HepG2 (cell line): ENCODE results near the gene EIF3L. TPM values are rescaled to one million over a fixed set of nuclear protein-coding genes. Genes with fewer than 3 reads are reported as not detected.

Experiments
- ARNT2 ChIP-seq: sonication (generic); formaldehyde crosslinking; IDR thresholded peaks from 2 replicates; pipeline ENCODE4 v1.8.0; 2022; ENCODE audit warnings: mild to moderate bottlenecking, low read depth, missing genetic modification reagents, moderate library complexity
- CENPX ChIP-seq: sonication (generic); formaldehyde crosslinking; IDR thresholded peaks from 2 replicates; pipeline ENCODE4 v1.9.0; 2021; ENCODE audit warnings: mild to moderate bottlenecking, missing genetic modification reagents, moderate library complexity
- CREM ChIP-seq, 2 experiments: sonication (generic) in 1 of 2; formaldehyde crosslinking in 1 of 2; IDR thresholded peaks; 2 replicates each; pipeline versions ENCODE4 v1.4.0 to v1.6.1; 2016 to 2020; ENCODE audit warnings: antibody characterized with exemption in 1 of 2, mild to moderate bottlenecking in 1 of 2, missing genetic modification reagents in 1 of 2
- DR1 ChIP-seq: sonication (generic); formaldehyde crosslinking; IDR thresholded peaks from 2 replicates; pipeline ENCODE4 v1.8.0; 2021; ENCODE audit warnings: mild to moderate bottlenecking, missing genetic modification reagents, inconsistent platforms
- EEA1 ChIP-seq: sonication (generic); formaldehyde crosslinking; IDR thresholded peaks from 2 replicates; pipeline ENCODE4 v1.5.1; 2020; ENCODE audit warnings: mild to moderate bottlenecking, missing genetic modification reagents, borderline replicate concordance
- EED ChIP-seq: sonication (generic); formaldehyde crosslinking; IDR thresholded peaks from 2 replicates; pipeline ENCODE4 v1.5.0; 2020; ENCODE audit warnings: mild to moderate bottlenecking, missing genetic modification reagents
- ELF1 ChIP-seq: sonication (generic); formaldehyde crosslinking; IDR thresholded peaks from 2 replicates; pipeline ENCODE4 v1.4.0; 2020; ENCODE audit warnings: missing genetic modification reagents
- FOXJ3 ChIP-seq: sonication (generic); formaldehyde crosslinking; IDR thresholded peaks from 2 replicates; pipeline ENCODE4 v1.4.0; 2020; ENCODE audit warnings: missing genetic modification reagents, mild to moderate bottlenecking, borderline replicate concordance
- GFI1 ChIP-seq: sonication (generic); formaldehyde crosslinking; IDR thresholded peaks from 2 replicates; pipeline ENCODE4 v1.5.0; 2020; ENCODE audit warnings: missing genetic modification reagents, mild to moderate bottlenecking, borderline replicate concordance
- HNRNPK ChIP-seq: fragments of 200-400 bp; formaldehyde crosslinking; IDR thresholded peaks from 2 replicates; pipeline ENCODE4 v1.6.1; 2018; ENCODE audit warnings: low read length, low read depth, moderate library complexity, mild to moderate bottlenecking; ENCODE audit not compliant: poor library complexity, severe bottlenecking
- KAT2B ChIP-seq: fragments of 150-350 bp; IDR thresholded peaks from 2 replicates; pipeline ENCODE4 v1.6.1; 2014; ENCODE audit warnings: low read depth, low read length, borderline replicate concordance
- RBM39 ChIP-seq: fragments of 200-400 bp; formaldehyde crosslinking; IDR thresholded peaks from one replicate; pipeline ENCODE4 v1.6.1; 2018; ENCODE audit warnings: antibody characterized with exemption, mild to moderate bottlenecking, low read depth, low read length; ENCODE audit not compliant: poor library complexity, severe bottlenecking
- RORA ChIP-seq: sonication (generic); formaldehyde crosslinking; IDR thresholded peaks from 2 replicates; pipeline ENCODE4 v1.5.0; 2020; ENCODE audit warnings: mild to moderate bottlenecking, missing genetic modification reagents, moderate library complexity
- RXRB ChIP-seq: IDR thresholded peaks from 2 replicates; pipeline ENCODE4 v1.6.1; 2016; ENCODE audit warnings: borderline replicate concordance, missing genetic modification reagents, missing compliant biosample characterization
- YEATS2 ChIP-seq: sonication (generic); formaldehyde crosslinking; IDR thresholded peaks from 2 replicates; pipeline ENCODE4 v1.4.0; 2020; ENCODE audit warnings: missing genetic modification reagents, borderline replicate concordance
- ZNF20 ChIP-seq: sonication (generic); formaldehyde crosslinking; IDR thresholded peaks from 2 replicates; pipeline ENCODE4 v1.4.0; 2020; ENCODE audit warnings: mild to moderate bottlenecking, moderate library complexity, missing genetic modification reagents
- ZNF230 ChIP-seq: sonication (generic); formaldehyde crosslinking; IDR thresholded peaks from 2 replicates; pipeline ENCODE4 v1.4.0; 2020; ENCODE audit warnings: mild to moderate bottlenecking, missing genetic modification reagents
- ZNF317 ChIP-seq: sonication (generic); formaldehyde crosslinking; IDR thresholded peaks from 2 replicates; pipeline ENCODE4 v1.5.0; 2020; ENCODE audit warnings: mild to moderate bottlenecking, missing genetic modification reagents
- ZNF484 ChIP-seq: sonication (generic); formaldehyde crosslinking; IDR thresholded peaks from 2 replicates; pipeline ENCODE4 v1.5.1; 2020; ENCODE audit warnings: mild to moderate bottlenecking, low read depth, missing genetic modification reagents, borderline replicate concordance
- ZNF501 ChIP-seq: sonication (generic); formaldehyde crosslinking; IDR thresholded peaks from 2 replicates; pipeline ENCODE4 v1.5.1; 2020; ENCODE audit warnings: mild to moderate bottlenecking, moderate library complexity, missing genetic modification reagents
- ZNF816 ChIP-seq: sonication (generic); formaldehyde crosslinking; IDR thresholded peaks from 2 replicates; pipeline ENCODE4 v1.8.0; 2022; ENCODE audit warnings: missing genetic modification reagents, mild to moderate bottlenecking, borderline replicate concordance
- ZNF850 ChIP-seq: sonication (generic); formaldehyde crosslinking; conservative IDR thresholded peaks from 2 replicates; pipeline ENCODE4 v1.9.0; 2021; ENCODE audit warnings: mild to moderate bottlenecking, missing genetic modification reagents
- polyA plus RNA-seq, 8 experiments: library from polyadenylated mRNA; depleted of rRNA in 3 of 8; stranded (reverse) in 7 of 8; unstranded in 1 of 8; fragments of >200 nt; fragmentation: Illumina TruSeq in 4 of 8; extraction: Trizol in 4 of 8; gene quantifications; 2 replicates each; pipeline versions ENCODE4 v1.2.1 to v1.2.3, GENCODE V29; 2011 to 2016; ENCODE audit warnings: low read depth in 4 of 8, missing spikeins in 1 of 8, mixed read lengths in 1 of 8; ENCODE audit not compliant: insufficient read depth in 1 of 8
- total RNA-seq, 5 experiments: library from RNA; depleted of rRNA; stranded (reverse); fragments of >200 nt; fragmentation: Illumina TruSeq; extraction: Trizol; gene quantifications; 2 replicates each; pipeline ENCODE4 v1.2.3, GENCODE V29; 2016; ENCODE audit warnings: low read depth in 1 of 5
- TF ChIP-seq, protein P1 (sequence below): IDR thresholded peaks from 2 replicates; pipeline ENCODE4 v1.6.1; 2012; ENCODE audit warnings: inconsistent platforms
- TF ChIP-seq, protein P2 (sequence below): sonication (generic); formaldehyde crosslinking; IDR thresholded peaks from 2 replicates; pipeline ENCODE4 v1.4.0; 2020; ENCODE audit warnings: missing genetic modification reagents
- TF ChIP-seq, protein P3 (sequence below): sonication (generic); IDR thresholded peaks from 2 replicates; pipeline ENCODE4 v1.6.1; 2016; ENCODE audit warnings: low read depth, borderline replicate concordance
- TF ChIP-seq, protein P4 (sequence below): sonication (generic); formaldehyde crosslinking; IDR thresholded peaks from 2 replicates; pipeline ENCODE4 v1.8.1; 2023; ENCODE audit warnings: mild to moderate bottlenecking, missing genetic modification reagents

Gene EIF3L
- total and polyA plus RNA-seq, 2 of the 13 experiments (the other 11 are each of a cell fraction or from before 2014, with no cell fraction given): 514 to 793 TPM

DNA sequence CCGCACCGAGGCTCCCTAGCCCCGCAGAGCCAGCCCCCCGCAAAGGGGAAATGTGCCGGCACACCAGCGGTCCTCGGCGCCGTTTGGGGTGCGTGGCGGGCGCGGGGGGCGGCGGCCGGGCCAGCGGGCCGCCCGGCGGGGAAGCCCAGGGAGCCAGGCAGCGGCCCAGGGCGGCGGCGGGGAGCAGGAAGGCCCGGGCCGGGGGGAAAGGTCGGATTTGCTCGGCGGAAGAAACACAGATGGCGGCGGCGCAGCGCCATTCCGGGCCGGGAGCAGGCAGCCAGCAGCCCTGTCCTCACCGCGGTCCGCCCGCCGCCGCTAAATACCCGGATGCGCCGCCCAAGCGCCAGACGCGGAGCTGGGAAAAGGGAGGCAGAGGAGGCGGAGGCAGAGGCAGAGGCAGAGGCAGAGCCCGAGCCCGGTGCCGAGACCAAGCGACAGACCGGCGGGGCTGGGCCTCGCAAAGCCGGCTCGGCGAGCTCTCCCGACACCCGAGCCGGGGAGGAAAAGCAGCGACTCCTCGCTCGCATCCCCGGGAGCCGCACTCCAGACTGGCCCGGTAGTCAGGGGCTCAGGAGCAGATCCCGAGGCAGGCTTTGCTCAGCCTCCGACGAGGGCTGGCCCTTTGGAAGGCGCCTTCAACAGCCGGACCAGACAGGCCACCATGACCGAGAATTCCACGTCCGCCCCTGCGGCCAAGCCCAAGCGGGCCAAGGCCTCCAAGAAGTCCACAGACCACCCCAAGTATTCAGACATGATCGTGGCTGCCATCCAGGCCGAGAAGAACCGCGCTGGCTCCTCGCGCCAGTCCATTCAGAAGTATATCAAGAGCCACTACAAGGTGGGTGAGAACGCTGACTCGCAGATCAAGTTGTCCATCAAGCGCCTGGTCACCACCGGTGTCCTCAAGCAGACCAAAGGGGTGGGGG, 44.1 kb upstream of the EIF3L start (continued):
- peak; percentile 42; the same call in 1 of the 2 replicates for TF ChIP-seq RXRB (CRISPR knock-in tag)
- peak; percentile 94 for TF ChIP-seq ARNT2 (CRISPR knock-in tag)
- TF ChIP-seq, protein P1, sequence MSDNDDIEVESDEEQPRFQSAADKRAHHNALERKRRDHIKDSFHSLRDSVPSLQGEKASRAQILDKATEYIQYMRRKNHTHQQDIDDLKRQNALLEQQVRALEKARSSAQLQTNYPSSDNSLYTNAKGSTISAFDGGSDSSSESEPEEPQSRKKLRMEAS: peak; percentile 64
- TF ChIP-seq ZNF484 (CRISPR knock-in tag): 0 out of 2 replicates have a peak, but pooled peaks have one; percentile 55
- 0 out of 2 replicates have a peak, but pooled peaks have one; percentile 40 for TF ChIP-seq ZNF501 (CRISPR knock-in tag)
- TF ChIP-seq ZNF317: no peak; the same call in 1 of the 2 replicates
- no peak for TF ChIP-seq ZNF20 (CRISPR knock-in tag)
- TF ChIP-seq, protein P2, sequence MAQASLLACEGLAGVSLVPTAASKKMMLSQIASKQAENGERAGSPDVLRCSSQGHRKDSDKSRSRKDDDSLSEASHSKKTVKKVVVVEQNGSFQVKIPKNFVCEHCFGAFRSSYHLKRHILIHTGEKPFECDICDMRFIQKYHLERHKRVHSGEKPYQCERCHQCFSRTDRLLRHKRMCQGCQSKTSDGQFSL (CRISPR knock-in tag): no peak
- TF ChIP-seq, protein P3, sequence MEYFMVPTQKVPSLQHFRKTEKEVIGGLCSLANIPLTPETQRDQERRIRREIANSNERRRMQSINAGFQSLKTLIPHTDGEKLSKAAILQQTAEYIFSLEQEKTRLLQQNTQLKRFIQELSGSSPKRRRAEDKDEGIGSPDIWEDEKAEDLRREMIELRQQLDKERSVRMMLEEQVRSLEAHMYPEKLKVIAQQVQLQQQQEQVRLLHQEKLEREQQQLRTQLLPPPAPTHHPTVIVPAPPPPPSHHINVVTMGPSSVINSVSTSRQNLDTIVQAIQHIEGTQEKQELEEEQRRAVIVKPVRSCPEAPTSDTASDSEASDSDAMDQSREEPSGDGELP: 0 out of 2 replicates have a peak, but pooled peaks have one; percentile 15
- TF ChIP-seq KAT2B: no peak
- TF ChIP-seq FOXJ3 (CRISPR knock-in tag): peak; percentile 47; the same call in 1 of the 2 replicates
- no peak for TF ChIP-seq CENPX (CRISPR knock-in tag)
- peak; percentile 63 for TF ChIP-seq EED (CRISPR knock-in tag)
- peak; percentile 80 for TF ChIP-seq HNRNPK
- TF ChIP-seq GFI1: 0 out of 2 replicates have a peak, but pooled peaks have one; percentile 48
- TF ChIP-seq ZNF230 (CRISPR knock-in tag): no peak
- TF ChIP-seq ZNF816 (CRISPR knock-in tag): no peak
- TF ChIP-seq, protein P4, sequence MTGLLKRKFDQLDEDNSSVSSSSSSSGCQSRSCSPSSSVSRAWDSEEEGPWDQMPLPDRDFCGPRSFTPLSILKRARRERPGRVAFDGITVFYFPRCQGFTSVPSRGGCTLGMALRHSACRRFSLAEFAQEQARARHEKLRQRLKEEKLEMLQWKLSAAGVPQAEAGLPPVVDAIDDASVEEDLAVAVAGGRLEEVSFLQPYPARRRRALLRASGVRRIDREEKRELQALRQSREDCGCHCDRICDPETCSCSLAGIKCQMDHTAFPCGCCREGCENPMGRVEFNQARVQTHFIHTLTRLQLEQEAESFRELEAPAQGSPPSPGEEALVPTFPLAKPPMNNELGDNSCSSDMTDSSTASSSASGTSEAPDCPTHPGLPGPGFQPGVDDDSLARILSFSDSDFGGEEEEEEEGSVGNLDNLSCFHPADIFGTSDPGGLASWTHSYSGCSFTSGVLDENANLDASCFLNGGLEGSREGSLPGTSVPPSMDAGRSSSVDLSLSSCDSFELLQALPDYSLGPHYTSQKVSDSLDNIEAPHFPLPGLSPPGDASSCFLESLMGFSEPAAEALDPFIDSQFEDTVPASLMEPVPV: peak; percentile 72
- TF ChIP-seq CREM (IDR thresholded peaks at IDR 0.05): no peak; the same call in 1 of the 2 replicates
- no peak for TF ChIP-seq CREM (CRISPR knock-in tag; IDR thresholded peaks at IDR 0.05)
- TF ChIP-seq DR1 (CRISPR knock-in tag): peak; percentile 85
- TF ChIP-seq YEATS2 (CRISPR knock-in tag): peak; percentile 83
- no peak for TF ChIP-seq RORA (CRISPR knock-in tag)
- peak; percentile 30; the same call in 1 of the 2 replicates for TF ChIP-seq ELF1
- no peak for TF ChIP-seq RBM39
- TF ChIP-seq ZNF850 (CRISPR knock-in tag): 0 out of 2 replicates have a peak, but pooled peaks have one; percentile 67
- peak; percentile 89; the same call in 1 of the 2 replicates for TF ChIP-seq EEA1 (CRISPR knock-in tag)
